MCF 10A (cell line): Measurements from ENCODE around the gene GPR141. TPM values are rescaled to one million over a fixed set of nuclear protein-coding genes. Genes with fewer than 3 reads are reported as not detected.

ENCODE experiments used
- BruUV-seq: library from RNA; stranded (reverse); fragments of 400-500 nt; replicated peaks from 2 replicates; lab custom pipeline; 2021; lab: Mats Ljungman, UMichigan
- CTCF ChIA-PET: fragments of 300-600 bp; sonication (Branson Sonifier 250); formaldehyde crosslinking; extraction: SDS; loops from one replicate; lab custom pipeline; 2021; ENCODE audit warnings: antibody characterized with exemption, inconsistent platforms; lab: Yijun Ruan, JAX
- POLR2A ChIA-PET: fragments of 300-600, 350-650 bp; sonication (Branson Sonifier 250); formaldehyde crosslinking; extraction: SDS; loops from one replicate; lab custom pipeline; 2020; ENCODE audit warnings: antibody characterized with exemption, inconsistent platforms; lab: Yijun Ruan, JAX
- DNase-seq: peaks from one replicate; pipeline ENCODE4 v3.0.0-alpha.2; 2018; ENCODE audit not compliant: unreplicated experiment
- H3K27ac Mint-ChIP-seq: one replicate; pipeline ENCODE4 v1.8.0; 2022; ENCODE audit warnings: mild to moderate bottlenecking, low read depth, mixed read lengths; ENCODE audit not compliant: unreplicated experiment
- H3K27me3 Mint-ChIP-seq: one replicate; pipeline ENCODE4 v1.8.0; 2022; ENCODE audit warnings: mixed read lengths; ENCODE audit not compliant: insufficient read depth, unreplicated experiment
- H3K36me3 Mint-ChIP-seq: one replicate; pipeline ENCODE4 v1.8.0; 2022; ENCODE audit warnings: mild to moderate bottlenecking, moderate library complexity, mixed read lengths; ENCODE audit not compliant: insufficient read depth, unreplicated experiment
- H3K4me1 Mint-ChIP-seq: one replicate; pipeline ENCODE4 v1.8.0; 2022; ENCODE audit warnings: mixed read lengths; ENCODE audit not compliant: insufficient read depth, unreplicated experiment
- H3K4me3 Mint-ChIP-seq: one replicate; pipeline ENCODE4 v1.8.0; 2022; ENCODE audit warnings: mild to moderate bottlenecking, moderate library complexity, mixed read lengths; ENCODE audit not compliant: unreplicated experiment
- H3K9me3 Mint-ChIP-seq: one replicate; pipeline ENCODE4 v1.8.0; 2022; ENCODE audit warnings: mixed read lengths; ENCODE audit not compliant: unreplicated experiment
- intact Hi-C: fragments of 100-400 bp; cut with micrococcal nuclease; formaldehyde crosslinking; loops from 2 replicates; pipeline ENCODE4 v1.14.1; 2022
- total RNA-seq: library from RNA; stranded (reverse); gene quantifications from 2 replicates; pipeline ENCODE4 v1.2.3, GENCODE V29; 2022
- TF ChIP-seq, protein P1 (sequence below): fragments of 200-600 bp; IDR thresholded peaks from one replicate; pipeline ENCODE4 v1.8.0; 2022; ENCODE audit warnings: antibody characterized with exemption, mild to moderate bottlenecking; ENCODE audit not compliant: unreplicated experiment

The GPR141 gene
- total RNA-seq, 1 experiment from 2014 or later: 2.8 TPM

- no peaks in the 10 kb centered on the region for H3K36me3 Mint-ChIP-seq
- DNase-seq: no peak
- ChIA-PET CTCF (no interaction called here), POLR2A (no interaction called here)
- intact Hi-C loops: no loop called here
- BruUV-seq: no TSS peak
- no peaks in the 10 kb centered on the region for H3K9me3 Mint-ChIP-seq
- H3K4me3 Mint-ChIP-seq: no peak overlapping the region
- H3K4me1 Mint-ChIP-seq: no peaks in the 10 kb centered on the region
- TF ChIP-seq, protein P1, sequence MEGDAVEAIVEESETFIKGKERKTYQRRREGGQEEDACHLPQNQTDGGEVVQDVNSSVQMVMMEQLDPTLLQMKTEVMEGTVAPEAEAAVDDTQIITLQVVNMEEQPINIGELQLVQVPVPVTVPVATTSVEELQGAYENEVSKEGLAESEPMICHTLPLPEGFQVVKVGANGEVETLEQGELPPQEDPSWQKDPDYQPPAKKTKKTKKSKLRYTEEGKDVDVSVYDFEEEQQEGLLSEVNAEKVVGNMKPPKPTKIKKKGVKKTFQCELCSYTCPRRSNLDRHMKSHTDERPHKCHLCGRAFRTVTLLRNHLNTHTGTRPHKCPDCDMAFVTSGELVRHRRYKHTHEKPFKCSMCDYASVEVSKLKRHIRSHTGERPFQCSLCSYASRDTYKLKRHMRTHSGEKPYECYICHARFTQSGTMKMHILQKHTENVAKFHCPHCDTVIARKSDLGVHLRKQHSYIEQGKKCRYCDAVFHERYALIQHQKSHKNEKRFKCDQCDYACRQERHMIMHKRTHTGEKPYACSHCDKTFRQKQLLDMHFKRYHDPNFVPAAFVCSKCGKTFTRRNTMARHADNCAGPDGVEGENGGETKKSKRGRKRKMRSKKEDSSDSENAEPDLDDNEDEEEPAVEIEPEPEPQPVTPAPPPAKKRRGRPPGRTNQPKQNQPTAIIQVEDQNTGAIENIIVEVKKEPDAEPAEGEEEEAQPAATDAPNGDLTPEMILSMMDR: no peak
- H3K27me3 Mint-ChIP-seq: no peaks in the 10 kb centered on the region
- no peak overlapping the region for H3K27ac Mint-ChIP-seq
These were observed 81.9 kb downstream of the GPR141 start for GRCh38 chr7:37765421-37765829.

DNA sequence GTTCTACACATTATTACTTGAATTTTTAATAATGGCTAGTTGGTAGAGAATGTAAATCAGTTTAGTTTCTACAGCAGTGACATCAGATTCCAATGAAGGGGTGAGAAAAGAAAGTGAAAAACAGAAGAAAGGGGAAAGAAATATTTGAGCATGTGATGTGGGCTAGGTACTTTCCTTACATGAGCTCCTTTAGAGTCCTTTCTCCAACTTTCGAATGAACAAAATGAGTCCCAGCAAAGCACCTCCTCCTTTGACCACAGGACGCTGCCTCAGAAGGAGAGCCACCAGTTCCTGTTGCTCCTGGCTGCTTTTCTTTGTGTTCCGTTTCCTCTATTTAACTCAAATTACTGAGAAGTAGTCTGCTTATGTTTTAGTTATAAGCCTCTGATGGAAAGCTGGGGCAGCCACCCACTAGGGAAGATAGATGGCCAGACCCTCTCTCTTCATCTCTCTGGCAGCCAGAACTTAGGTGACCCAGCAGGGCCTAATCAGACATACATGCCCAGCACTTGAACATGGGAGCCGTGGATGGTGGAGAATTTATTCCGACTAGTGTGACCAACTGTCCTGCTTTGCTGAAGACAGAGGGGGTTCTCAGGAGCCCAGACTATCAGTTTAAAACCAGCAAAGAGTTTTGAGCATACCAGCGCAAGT is 82.4 kb downstream of the GPR141 start:
- H3K4me1 Mint-ChIP-seq: no peaks in the 10 kb centered on the region
- TF ChIP-seq, protein P1: no peak
- DNase-seq: no peak
- H3K27me3 Mint-ChIP-seq: no peaks in the 10 kb centered on the region
- ChIA-PET CTCF (interaction anchor here (0.5 to 1.5 kb wide), 2 partner anchors 8 to 67 kb away, joined by 3 to 5 read pairs; no protein-coding TSS in a partner anchor), POLR2A (no interaction called here)
- intact Hi-C loops: no loop called here
- no peak overlapping the region for H3K4me3 Mint-ChIP-seq
- H3K36me3 Mint-ChIP-seq: no peaks in the 10 kb centered on the region
- H3K9me3 Mint-ChIP-seq: no peaks in the 10 kb centered on the region
- H3K27ac Mint-ChIP-seq: no peak overlapping the region
- BruUV-seq: no TSS peak

DNA sequence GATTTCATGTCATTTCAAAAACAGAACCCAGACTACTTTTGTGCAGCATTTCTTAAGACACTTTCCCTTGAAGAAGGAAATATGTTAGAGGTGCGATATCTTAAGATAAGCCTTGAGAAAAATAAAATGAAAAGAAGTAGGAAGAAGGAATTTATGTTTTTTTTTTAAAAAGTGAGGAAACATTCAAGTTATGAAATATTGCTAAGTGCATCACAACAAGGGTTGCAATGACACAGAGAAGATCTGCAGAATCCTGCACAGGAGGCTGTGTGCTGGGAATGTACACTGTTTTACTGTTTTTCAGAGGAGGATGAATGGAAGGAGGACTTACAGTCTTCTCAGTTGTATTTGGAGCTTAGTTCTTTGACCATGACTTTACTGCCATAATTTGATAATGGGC is 85.0 kb downstream of the GPR141 start:
- intact Hi-C loops: no loop called here

DNA sequence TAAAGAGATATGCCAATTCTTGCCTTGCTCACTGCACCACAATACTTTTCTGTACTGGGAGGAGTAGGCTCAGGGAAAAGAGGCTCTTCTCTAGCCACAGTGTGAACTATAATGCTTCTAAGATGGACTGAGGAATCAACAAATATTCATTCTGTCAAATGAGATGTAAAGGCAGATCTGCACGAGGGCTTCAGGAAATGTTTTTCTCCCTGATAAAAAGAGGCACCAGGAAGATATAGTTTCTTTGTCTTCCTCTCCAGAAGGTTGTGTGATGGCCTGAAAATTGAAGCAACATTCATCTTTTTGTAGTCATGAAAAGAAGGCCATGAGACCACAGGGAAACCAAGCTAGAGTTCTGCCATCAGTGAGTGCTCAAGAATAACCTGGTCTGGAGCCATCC is 85.7 kb downstream of the GPR141 start:
- peaks cover 6% of the 10 kb centered on the region for H3K9me3 Mint-ChIP-seq
- H3K4me3 Mint-ChIP-seq: no peak overlapping the region
- no peaks in the 10 kb centered on the region for H3K36me3 Mint-ChIP-seq
- ChIA-PET CTCF (interaction anchor here (0.6 to 0.8 kb wide), 2 partner anchors 28 to 528 kb away, joined by 3 read pairs; no protein-coding TSS in a partner anchor), POLR2A (no interaction called here)
- H3K4me1 Mint-ChIP-seq: no peaks in the 10 kb centered on the region
- no peak for DNase-seq
- no peaks in the 10 kb centered on the region for H3K27me3 Mint-ChIP-seq
- intact Hi-C loops: no loop called here
- BruUV-seq: no TSS peak
- no peak overlapping the region for H3K27ac Mint-ChIP-seq
- TF ChIP-seq, protein P1: no peak

More for the DNA sequence above, 85.0 kb downstream of the GPR141 start:
- CTCF ChIA-PET: no interaction called here
- Mint-ChIP-seq H3K4me1 (no peaks in the 10 kb centered on the region), H3K9me3 (peaks cover 6% of the 10 kb centered on the region), H3K27me3 (no peaks in the 10 kb centered on the region), H3K36me3 (no peaks in the 10 kb centered on the region), H3K4me3 (no peak overlapping the region), H3K27ac (no peak overlapping the region)
- no peak for DNase-seq
- POLR2A ChIA-PET: no interaction called here
- no TSS peak for BruUV-seq
- TF ChIP-seq, protein P1: no peak
